Keratinocyte (primary cell): ENCODE results near the gene MTSS2. TPM values are rescaled to one million over a fixed set of nuclear protein-coding genes. Genes with fewer than 3 reads are reported as not detected.

ENCODE experiments used
- DNase-seq: peaks from one replicate; pipeline ENCODE4 v3.0.0-alpha.2; 2011; ENCODE audit warnings: low read depth, missing footprints, low spot score
- FAIRE-seq: peaks from 2 replicates; lab custom pipeline; 2011; peaks lifted over from hg19 to GRCh38; lab: Jason Lieb, UNC
- H2AFZ ChIP-seq: 2 replicates; pipeline ENCODE4 v1.6.0; 2012; ENCODE audit warnings: low read length, control low read depth, inconsistent platforms; ENCODE audit not compliant: control insufficient read depth
- H3K27ac ChIP-seq: 2 replicates; pipeline ENCODE4 v1.5.1; 2011; ENCODE audit warnings: low read length; ENCODE audit not compliant: control insufficient read depth, insufficient read depth
- H3K27me3 ChIP-seq: 3 replicates; pipeline ENCODE4 v1.6.0; 2011; ENCODE audit warnings: low read length; ENCODE audit not compliant: control insufficient read depth, insufficient read depth; ENCODE audit errors: extremely low read depth
- H3K36me3 ChIP-seq, 2 experiments: 2 replicates in 1 of 2; 3 replicates in 1 of 2; pipeline ENCODE4 v1.5.1; 2011; ENCODE audit warnings: low read length in 2 of 2, mild to moderate bottlenecking in 1 of 2; ENCODE audit not compliant: control insufficient read depth in 2 of 2, insufficient read depth in 2 of 2; ENCODE audit errors: extremely low read depth in 1 of 2
- H3K4me1 ChIP-seq: 3 replicates; pipeline ENCODE4 v1.5.1; 2011; ENCODE audit warnings: low read length; ENCODE audit not compliant: control insufficient read depth, insufficient read depth; ENCODE audit errors: extremely low read depth
- H3K4me2 ChIP-seq: 3 replicates; pipeline ENCODE4 v1.6.0; 2011; ENCODE audit warnings: low read depth, low read length; ENCODE audit not compliant: control insufficient read depth, insufficient read depth; ENCODE audit errors: extremely low read depth
- H3K4me3 ChIP-seq, 3 experiments: fragments of 200-600 bp in 1 of 3; sonication (generic) in 1 of 3; 2 replicates in 2 of 3; 3 replicates in 1 of 3; pipeline ENCODE4 v1.5.1; 2011 to 2016; ENCODE audit warnings: low read length in 3 of 3, mild to moderate bottlenecking in 3 of 3, control low read depth in 2 of 3, inconsistent platforms in 1 of 3, low read depth in 1 of 3, mixed read lengths in 1 of 3, mixed run types in 1 of 3, moderate library complexity in 1 of 3; ENCODE audit not compliant: control insufficient read depth in 2 of 3, insufficient read depth in 2 of 3; ENCODE audit errors: extremely low read depth in 1 of 3
- H3K79me2 ChIP-seq: 2 replicates; pipeline ENCODE4 v1.6.0; 2012; ENCODE audit warnings: low read length; ENCODE audit not compliant: control insufficient read depth, insufficient read depth
- H3K9ac ChIP-seq: 3 replicates; pipeline ENCODE4 v1.6.0; 2011; ENCODE audit warnings: low read length; ENCODE audit not compliant: control insufficient read depth, insufficient read depth; ENCODE audit errors: extremely low read depth
- H3K9me1 ChIP-seq: 3 replicates; pipeline ENCODE4 v1.6.0; 2011; ENCODE audit warnings: low read length; ENCODE audit not compliant: control insufficient read depth, insufficient read depth; ENCODE audit errors: extremely low read depth
- H3K9me3 ChIP-seq: 2 replicates; pipeline ENCODE4 v1.5.1; 2012; ENCODE audit warnings: low read depth, low read length; ENCODE audit not compliant: control insufficient read depth
- H4K20me1 ChIP-seq: 3 replicates; pipeline ENCODE4 v1.6.0; 2011; ENCODE audit warnings: low read length; ENCODE audit not compliant: control insufficient read depth, insufficient read depth; ENCODE audit errors: extremely low read depth
- EZH2 ChIP-seq: IDR thresholded peaks from one replicate; pipeline ENCODE4 v1.6.1; 2012; ENCODE audit warnings: inconsistent platforms, mild to moderate bottlenecking, low read length, moderate library complexity
- dilution Hi-C: fragments of 300-500 bp; cut with MboI; formaldehyde crosslinking; loops from one replicate; pipeline ENCODE4 v1.7.0; 2020; ENCODE audit warnings: low sequenced_read_pairs; ENCODE audit not compliant: extremely low pct_ligation_motif_present
- polyA plus RNA-seq, 5 experiments: library from polyadenylated mRNA; depleted of rRNA in 3 of 5; stranded (reverse) in 3 of 5; stranded (forward) in 1 of 5; unstranded in 1 of 5; fragments of >200 nt; gene quantifications; 1 replicate in 1 of 5; 2 replicates in 3 of 5; 3 replicates in 1 of 5; pipeline versions ENCODE4 v1.2.1 to v1.2.3, GENCODE V29; 2011 to 2012; ENCODE audit warnings: missing spikeins in 2 of 5, low read depth in 1 of 5, low replicate concordance in 1 of 5
- TF ChIP-seq, protein P1 (sequence below), 3 experiments: IDR thresholded peaks in 1 of 3; conservative IDR thresholded peaks in 1 of 3; optimal IDR thresholded peaks in 1 of 3; 2 replicates in 2 of 3; 3 replicates in 1 of 3; pipeline versions ENCODE3 to v1.5.1; 2011; ENCODE audit warnings: low read length in 3 of 3, mild to moderate bottlenecking in 3 of 3, moderate library complexity in 2 of 3, control low read depth in 1 of 3, inconsistent platforms in 1 of 3; ENCODE audit not compliant: insufficient read depth in 2 of 3; ENCODE audit errors: extremely low read depth in 1 of 3

MTSS2 gene
- polyA plus RNA-seq, 1 donor (not counting 4 experiments of a cell fraction or from before 2014, with no cell fraction given), result 13.3 TPM

DNA sequence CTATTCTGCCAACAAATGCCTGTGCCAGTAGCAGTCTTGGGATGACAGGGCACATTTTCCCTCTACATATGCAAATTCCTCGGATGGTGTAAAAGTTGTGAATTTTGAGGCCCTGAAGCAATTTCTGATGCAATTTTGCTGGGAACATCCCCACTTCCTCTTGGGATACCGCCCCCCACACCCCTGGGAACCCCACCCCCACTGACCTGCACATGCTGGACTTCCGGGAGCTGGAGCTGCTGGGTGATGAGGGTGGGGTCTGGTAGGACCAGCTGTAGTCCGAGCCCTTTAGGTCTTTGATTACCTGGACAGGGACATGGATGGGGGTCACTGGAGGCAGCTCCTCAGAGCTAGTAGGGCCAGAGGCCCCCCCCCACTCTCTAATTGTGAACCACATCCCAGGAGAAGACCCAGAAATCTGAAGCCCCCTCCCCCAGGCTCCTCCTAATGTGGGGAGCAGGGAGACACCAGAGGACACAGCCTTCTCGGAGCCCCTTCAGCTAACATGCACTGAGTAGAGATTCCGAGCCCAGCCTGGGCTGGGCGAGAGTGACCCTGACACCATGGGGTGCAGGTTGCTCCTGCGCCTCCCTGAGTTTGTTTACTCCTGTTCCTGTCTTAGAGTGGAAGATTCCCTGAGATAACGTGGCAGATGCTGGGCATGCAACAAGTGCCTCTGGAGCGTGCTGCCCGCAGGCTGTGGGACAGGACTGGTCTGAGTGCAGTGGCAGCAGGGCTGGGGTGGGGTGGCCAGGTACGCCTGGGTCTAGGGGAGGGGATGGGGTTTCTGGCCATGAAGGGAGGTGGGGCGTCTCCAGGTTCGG, 9.0 kb downstream of the MTSS2 start:
- dilution Hi-C loops, result no loop called here
- Histone ChIP-seq H3K9me1 (no peaks in the 10 kb centered on the region), H3K27me3 (no peaks in the 10 kb centered on the region), H3K36me3 (peaks cover 29 to 32% of the 10 kb centered on the region in 2 experiments), H3K9ac (no peak overlapping the region), H3K4me1 (peaks cover 8% of the 10 kb centered on the region), H3K9me3 (no peaks in the 10 kb centered on the region), H2AFZ (no peak overlapping the region), H3K4me3 (no peak overlapping the region), H3K79me2 (peaks cover 16% of the 10 kb centered on the region), H4K20me1 (peaks cover 3% of the 10 kb centered on the region), H3K4me2 (no peak overlapping the region), H3K27ac (no peak overlapping the region)
- no peak for DNase-seq
- FAIRE-seq, result no peak
- no peak for TF ChIP-seq EZH2
- TF ChIP-seq, protein P1, sequence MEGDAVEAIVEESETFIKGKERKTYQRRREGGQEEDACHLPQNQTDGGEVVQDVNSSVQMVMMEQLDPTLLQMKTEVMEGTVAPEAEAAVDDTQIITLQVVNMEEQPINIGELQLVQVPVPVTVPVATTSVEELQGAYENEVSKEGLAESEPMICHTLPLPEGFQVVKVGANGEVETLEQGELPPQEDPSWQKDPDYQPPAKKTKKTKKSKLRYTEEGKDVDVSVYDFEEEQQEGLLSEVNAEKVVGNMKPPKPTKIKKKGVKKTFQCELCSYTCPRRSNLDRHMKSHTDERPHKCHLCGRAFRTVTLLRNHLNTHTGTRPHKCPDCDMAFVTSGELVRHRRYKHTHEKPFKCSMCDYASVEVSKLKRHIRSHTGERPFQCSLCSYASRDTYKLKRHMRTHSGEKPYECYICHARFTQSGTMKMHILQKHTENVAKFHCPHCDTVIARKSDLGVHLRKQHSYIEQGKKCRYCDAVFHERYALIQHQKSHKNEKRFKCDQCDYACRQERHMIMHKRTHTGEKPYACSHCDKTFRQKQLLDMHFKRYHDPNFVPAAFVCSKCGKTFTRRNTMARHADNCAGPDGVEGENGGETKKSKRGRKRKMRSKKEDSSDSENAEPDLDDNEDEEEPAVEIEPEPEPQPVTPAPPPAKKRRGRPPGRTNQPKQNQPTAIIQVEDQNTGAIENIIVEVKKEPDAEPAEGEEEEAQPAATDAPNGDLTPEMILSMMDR (optimal IDR thresholded peaks at IDR 0.05 in 1 of 3, IDR thresholded peaks at IDR 0.05 in 1 of 3, conservative IDR thresholded peaks at IDR 0.05 in 1 of 3; ENCODE audit: extremely low read depth in 1 of 3, insufficient read depth in 2 of 3, low read length in 3 of 3), result no peak

DNA sequence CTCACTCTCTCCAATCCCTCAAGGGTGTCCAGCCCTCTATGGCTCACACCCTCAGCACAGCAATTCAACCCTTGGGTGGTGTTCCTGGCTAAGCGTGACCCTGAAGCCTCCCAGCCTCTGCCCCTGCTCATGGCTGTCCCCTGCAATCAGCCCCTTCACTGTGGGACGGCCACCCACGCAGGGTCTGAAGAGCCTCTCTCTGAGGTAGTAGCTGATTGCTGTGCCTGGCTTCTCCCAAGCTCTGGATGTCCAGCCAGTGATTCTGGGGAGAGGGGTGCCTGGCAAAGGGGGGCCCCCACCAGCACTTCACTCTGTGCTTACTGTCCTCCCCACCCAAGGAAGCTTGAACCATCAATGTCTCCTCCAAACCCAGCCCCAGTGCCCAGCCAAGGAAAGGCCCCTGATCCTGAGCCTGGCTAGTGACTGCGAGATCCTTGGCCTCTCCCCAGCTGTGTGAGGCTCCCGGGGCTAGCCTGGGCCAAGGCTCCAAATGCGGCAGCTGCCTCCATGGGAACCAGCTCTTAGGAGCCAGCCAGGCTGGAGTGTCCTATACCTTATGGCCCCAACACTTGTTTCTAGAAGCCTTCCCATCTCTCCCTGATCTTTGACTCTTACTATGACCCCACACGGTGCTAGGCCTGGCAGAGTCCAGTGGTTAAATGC, 9.9 kb downstream of the MTSS2 start:
- DNase-seq, result no peak

More for the DNA sequence above, 9.9 kb downstream of the MTSS2 start:
- Histone ChIP-seq H4K20me1 (peaks cover under 1% of the 10 kb centered on the region), H3K9ac (no peak overlapping the region), H3K9me1 (no peaks in the 10 kb centered on the region), H3K4me3 (no peak overlapping the region), H2AFZ (no peak overlapping the region), H3K36me3 (peaks cover 29 to 33% of the 10 kb centered on the region in 2 experiments), H3K79me2 (peaks cover 7% of the 10 kb centered on the region), H3K27ac (no peak overlapping the region), H3K4me2 (no peak overlapping the region), H3K9me3 (no peaks in the 10 kb centered on the region), H3K4me1 (no peaks in the 10 kb centered on the region), H3K27me3 (no peaks in the 10 kb centered on the region)
- FAIRE-seq, result no peak
- TF ChIP-seq EZH2, result no peak
- TF ChIP-seq, protein P1 (optimal IDR thresholded peaks at IDR 0.05 in 1 of 3, IDR thresholded peaks at IDR 0.05 in 1 of 3, conservative IDR thresholded peaks at IDR 0.05 in 1 of 3; ENCODE audit: extremely low read depth in 1 of 3, insufficient read depth in 2 of 3, low read length in 3 of 3), result no peak
- dilution Hi-C loops, result no loop called here
